CD4-positive, alpha-beta T cell treated with Interleukin-10 for 1 hour (primary cell): ENCODE measurements around the gene APOBEC3H.

Source experiments
- DNase-seq: peaks from one replicate; pipeline ENCODE4 v3.0.0-alpha.2; 2020

The APOBEC3H gene

GRCh38 chr22:39081598-39081997, 15.4 kb upstream of the APOBEC3H start:
- no peak for DNase-seq

DNA sequence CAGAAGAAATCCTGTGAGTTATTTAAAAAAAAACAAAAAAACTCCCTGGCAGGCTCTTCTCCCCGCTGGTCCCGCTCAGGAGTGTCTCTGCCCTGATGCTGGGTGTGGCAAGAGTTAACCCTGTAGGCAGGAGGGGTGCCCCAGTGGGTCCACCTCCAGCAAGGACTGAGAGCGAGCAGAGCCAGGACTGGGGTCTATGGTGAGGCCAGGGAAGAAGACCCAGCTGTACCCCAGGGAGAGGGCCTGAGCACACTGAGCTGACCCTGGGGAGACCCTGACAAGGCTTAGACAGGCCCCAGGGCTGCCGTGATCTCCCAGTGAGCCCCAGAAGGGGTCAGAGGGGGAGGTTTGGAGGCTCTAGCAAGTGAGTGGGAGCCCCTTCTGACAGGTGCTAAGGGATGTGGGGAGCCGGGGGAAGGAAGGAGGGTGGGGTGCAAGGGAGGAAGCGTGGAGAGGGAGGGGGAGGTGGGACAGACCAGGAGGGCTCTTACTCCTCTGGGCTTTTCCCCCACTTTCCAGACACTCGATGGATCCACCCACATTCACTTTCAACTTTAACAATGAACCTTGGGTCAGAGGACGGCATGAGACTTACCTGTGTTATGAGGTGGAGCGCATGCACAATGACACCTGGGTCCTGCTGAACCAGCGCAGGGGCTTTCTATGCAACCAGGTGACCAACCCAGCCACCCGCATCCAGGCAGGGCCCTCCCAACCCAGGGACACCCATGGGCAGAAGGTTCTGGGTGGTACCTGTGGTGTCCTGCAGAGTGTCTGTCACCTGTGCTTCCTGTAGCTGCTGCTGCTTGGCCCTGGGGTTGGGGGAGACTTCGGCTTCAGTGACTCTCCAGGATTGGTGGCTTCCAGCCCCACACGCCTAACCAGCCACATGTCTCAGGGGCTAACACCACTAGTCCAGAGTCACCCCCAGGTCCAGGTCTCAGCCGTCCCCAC, 13.6 kb upstream of the APOBEC3H start:
- DNase-seq: no peak

DNA sequence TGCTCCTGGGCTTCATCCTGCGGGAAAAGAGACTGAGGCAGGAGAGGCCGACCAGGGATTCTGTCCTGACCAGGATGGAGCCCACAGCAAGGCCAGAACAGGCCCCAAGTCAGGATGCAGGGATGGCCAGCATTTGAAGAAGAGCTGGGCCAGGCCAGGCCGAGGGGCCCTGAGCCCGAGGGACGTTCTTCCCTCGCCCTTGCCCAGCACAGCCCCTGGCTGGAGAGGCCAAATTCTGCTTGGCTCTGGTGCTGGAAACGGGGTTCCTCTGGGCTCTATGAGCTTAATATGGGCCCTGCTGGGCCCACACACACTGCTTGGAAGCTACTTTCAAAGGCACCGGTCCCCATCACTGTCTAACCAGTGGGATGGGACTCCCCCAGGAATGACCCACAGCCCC, 12.4 kb upstream of the APOBEC3H start:
- DNase-seq: no peak

DNA sequence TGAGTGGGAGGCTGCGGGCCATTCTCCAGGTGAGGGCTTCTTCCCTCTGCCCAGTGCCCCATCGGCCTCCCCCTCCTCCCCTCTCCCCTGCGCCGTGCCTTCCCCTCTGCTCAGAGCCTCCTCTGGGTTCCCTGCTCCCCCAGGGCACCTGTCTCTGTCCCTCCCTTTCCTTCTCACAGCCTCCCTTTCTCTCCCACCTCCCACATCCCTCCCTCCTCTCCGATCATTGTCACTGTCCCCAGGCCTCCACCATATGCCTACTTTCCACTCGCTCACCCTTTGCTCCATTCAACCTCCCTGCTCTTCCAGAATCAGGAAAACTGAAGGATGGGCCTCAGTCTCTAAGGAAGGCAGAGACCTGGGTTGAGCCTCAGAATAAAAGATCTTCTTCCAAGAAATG, 9.9 kb upstream of the APOBEC3H start:
- no peak for DNase-seq

- DNase-seq: no peak
Measured at GRCh38 chr22:39087881-39088684, 9.0 kb upstream of the APOBEC3H start.

GRCh38 chr22:39088685-39089032, 8.4 kb upstream of the APOBEC3H start:
- no peak for DNase-seq

- no peak for DNase-seq
Measured at GRCh38 chr22:39089928-39090327, 7.1 kb upstream of the APOBEC3H start.

- peak; percentile 90 for DNase-seq
Measured at GRCh38 chr22:39090426-39091064, 6.5 kb upstream of the APOBEC3H start.

DNA sequence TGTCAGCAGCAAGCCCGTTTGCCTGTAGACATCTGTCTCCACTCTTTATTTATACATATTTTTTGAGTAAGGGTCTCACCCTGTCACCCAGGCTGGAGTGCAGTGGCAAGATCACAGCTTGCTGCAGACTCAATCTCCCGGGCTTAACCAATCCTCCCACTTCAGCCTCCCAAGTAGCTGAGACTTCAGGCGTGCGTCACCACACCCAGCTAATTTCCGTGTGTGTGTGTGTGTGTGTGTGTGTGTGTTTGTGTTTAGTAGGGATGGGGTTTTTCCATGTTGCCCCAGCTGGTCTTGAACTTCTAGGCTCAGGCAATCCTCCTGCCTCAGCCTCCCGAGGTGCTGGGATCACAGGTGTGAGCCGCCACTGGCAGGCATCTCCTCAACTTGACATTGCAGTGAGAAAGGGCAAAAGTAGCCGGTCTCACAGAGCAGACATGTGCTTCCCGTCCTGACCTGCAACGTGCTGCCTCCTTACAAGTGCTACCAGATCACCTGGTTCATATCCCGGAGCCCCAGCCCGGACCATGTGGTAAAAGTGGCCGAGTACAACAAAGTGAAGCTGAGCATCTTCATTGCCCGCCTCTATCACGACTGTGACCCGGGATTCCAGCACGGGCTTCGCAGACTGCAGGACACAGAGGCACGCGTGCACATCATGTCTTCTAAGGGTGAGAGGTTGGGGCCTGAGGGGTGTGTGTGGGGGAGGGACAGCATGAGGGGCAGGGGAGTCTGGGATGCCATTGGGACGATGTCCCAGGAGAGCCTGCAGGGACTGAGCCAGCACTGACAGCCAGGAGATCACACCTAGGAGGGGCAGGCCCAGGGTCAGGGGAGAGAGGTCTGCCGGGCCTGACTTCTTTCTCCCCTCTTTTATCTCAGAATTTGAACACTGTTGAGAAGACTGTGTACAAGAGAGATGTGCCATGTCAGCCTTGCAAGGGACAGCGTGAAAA, 5.6 kb upstream of the APOBEC3H start:
- no peak for DNase-seq

GRCh38 chr22:39092111-39092862, 4.8 kb upstream of the APOBEC3H start:
- no peak for DNase-seq

- DNase-seq: peak; percentile 60
Measured at GRCh38 chr22:39094717-39095389, 2.2 kb upstream of the APOBEC3H start.

- no peak for DNase-seq
Measured at GRCh38 chr22:39095971-39096370, 1.1 kb upstream of the APOBEC3H start.

DNA sequence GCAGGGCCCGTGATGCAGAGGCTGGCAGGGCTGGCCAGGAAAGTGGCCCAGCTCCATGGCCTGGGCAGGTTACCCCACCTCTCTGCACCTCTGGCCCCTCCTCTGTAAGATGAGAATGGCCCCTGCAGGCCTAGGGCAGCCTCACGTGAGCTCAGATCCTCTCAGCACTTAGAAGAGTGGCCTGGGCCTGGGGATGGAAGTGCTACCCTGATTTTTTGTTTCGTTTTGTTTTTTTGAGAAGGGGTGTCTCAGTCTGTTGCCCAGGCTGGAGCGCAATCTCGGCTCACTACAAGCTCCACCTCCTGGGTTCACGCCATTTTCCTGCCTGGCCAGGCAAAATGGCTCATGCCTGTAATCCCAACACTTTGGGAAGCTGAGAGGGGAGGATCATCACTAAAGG, 982 bp downstream of the APOBEC3H start:
- no peak for DNase-seq

DNA sequence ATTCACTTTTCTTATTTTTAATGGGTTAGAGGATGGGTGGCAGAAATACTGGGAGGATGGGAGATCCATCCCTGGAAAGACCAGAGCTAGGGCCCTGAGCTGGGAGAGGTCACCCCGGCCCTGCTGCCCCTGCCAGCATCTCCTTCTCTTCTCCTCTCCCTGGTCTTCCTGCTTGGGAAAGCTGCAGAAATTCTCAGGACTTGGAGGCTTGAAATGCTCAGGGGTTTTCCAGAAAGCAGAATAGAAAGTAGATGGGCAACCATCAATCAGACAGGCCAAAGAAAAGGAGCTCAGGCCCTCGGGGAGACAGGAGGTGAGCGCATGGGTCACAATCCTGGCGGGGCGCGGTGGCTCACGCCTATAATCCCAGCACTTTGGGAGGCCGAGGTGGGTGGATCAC, 1.5 kb downstream of the APOBEC3H start:
- DNase-seq: no peak

DNA sequence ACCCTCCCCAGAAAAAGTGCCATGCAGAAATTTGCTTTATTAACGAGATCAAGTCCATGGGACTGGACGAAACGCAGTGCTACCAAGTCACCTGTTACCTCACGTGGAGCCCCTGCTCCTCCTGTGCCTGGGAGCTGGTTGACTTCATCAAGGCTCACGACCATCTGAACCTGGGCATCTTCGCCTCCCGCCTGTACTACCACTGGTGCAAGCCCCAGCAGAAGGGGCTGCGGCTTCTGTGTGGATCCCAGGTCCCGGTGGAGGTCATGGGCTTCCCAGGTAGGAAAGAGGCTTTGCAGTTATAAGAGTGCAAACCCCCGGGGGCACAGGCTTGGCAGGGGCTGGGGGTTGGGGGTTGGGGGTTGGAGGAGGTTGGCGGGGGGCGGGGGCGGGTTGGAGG, 4.2 kb downstream of the APOBEC3H start:
- DNase-seq: no peak

DNA sequence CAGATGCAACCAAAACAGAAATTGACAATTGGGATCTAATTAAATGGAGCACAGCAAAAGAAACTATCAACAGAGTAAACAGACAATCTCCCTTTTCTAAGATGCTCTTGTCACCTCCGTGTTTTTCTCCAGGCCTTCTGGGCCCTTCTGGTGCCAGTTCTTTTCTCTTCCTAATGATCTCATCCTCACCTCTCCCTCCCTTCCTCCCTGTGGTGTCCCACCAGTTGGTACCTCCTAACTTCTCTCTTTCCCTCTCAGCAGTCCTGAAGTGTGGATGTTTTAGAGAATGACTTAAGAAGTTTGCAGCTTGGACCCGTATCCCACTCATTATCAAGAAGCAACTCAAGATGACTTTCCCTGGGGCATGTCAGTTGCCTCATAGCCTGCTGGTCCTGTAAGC, 6.4 kb downstream of the APOBEC3H start:
- no peak for DNase-seq

DNA sequence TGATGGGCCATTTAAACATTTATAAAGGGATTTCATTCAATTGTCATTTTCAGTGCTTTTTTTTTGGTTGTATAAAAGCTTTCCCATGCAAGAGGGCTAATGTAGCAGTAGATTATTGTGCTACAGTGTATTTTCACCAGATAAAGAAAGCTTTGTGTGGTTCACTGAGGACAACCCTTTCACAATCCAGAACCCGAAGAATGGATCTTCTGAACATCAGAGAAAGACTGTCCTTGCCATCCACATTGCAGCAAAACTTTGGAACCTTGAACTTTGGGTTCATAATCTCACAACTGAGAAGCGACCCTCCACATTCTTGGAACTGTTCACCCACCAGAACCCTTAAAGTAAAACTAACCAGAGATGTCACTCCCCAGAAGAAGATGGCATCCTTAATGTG, 9.3 kb downstream of the APOBEC3H start:
- no peak for DNase-seq

- no peak for DNase-seq
Measured at GRCh38 chr22:39108487-39108886, 11.4 kb downstream of the APOBEC3H start.

- DNase-seq: no peak
Measured at GRCh38 chr22:39109361-39109760, 12.3 kb downstream of the APOBEC3H start.

- DNase-seq: no peak
Measured at GRCh38 chr22:39110631-39111561, 13.9 kb downstream of the APOBEC3H start.
